Thyroid gland (tissue), 4 donors: ENCODE data around the gene GDI2. TPM values are rescaled to one million over a fixed set of nuclear protein-coding genes. Genes with fewer than 3 reads are reported as not detected.

ENCODE experiments used
- DNase-seq, 2 donors: peaks; one replicate each; pipeline ENCODE4 v3.0.0-alpha.2; 2019
- H3K27ac ChIP-seq, 3 donors: fragments of 200-600 bp; sonication (generic); 1 replicate in 2 of 3; 2 replicates in 1 of 3; pipeline ENCODE4 v1.5.1; 2016 to 2019; ENCODE audit warnings: mild to moderate bottlenecking in 1 of 3, moderate library complexity in 1 of 3
- H3K27me3 ChIP-seq: fragments of 200-600 bp; sonication (generic); one replicate; pipeline ENCODE4 v1.5.1; 2019
- H3K36me3 ChIP-seq, 2 donors: fragments of 200-600 bp; sonication (generic); one replicate each; pipeline ENCODE4 v1.5.1; 2016 to 2019
- H3K4me1 ChIP-seq, 2 donors: fragments of 200-600 bp; sonication (generic); one replicate each; pipeline ENCODE4 v1.5.1; 2017 to 2019
- H3K4me3 ChIP-seq, 3 donors: fragments of 200-600 bp; sonication (generic); replicated peaks in 1 of 3; 1 replicate in 2 of 3; 2 replicates in 1 of 3; pipeline ENCODE4 v1.5.1; 2016; ENCODE audit warnings: mild to moderate bottlenecking in 1 of 3
- H3K9me3 ChIP-seq: fragments of 200-600 bp; sonication (generic); one replicate; pipeline ENCODE4 v1.5.1; 2017
- CTCF ChIP-seq, 6 experiments: fragments of 200-600 bp in 3 of 6; fragments of 450-650 bp in 3 of 6; sonication (generic) in 3 of 6; IDR thresholded peaks; one replicate each; pipeline ENCODE4 v1.5.1; 2016 to 2019; ENCODE audit warnings: antibody characterized with exemption in 6 of 6, mild to moderate bottlenecking in 2 of 6, inconsistent platforms in 1 of 6, moderate library complexity in 1 of 6
- POLR2A ChIP-seq, 2 donors: fragments of 450-650 bp; IDR thresholded peaks; one replicate each; pipeline ENCODE4 v1.6.1; 2017; ENCODE audit warnings: antibody characterized with exemption in 2 of 2, mild to moderate bottlenecking in 2 of 2, moderate library complexity in 1 of 2
- WGBS, 2 donors: methylation state at CpG; one replicate each; pipeline ENCODE4 v1.1.5; 2017; 5-methylcytosine and 5-hydroxymethylcytosine counted together
- intact Hi-C: fragments of 100-400 bp; cut with DNase I; formaldehyde crosslinking; loops from one replicate; pipeline ENCODE4 v1.15.1; 2023
- total RNA-seq, 4 donors: library from RNA; depleted of rRNA; stranded (reverse); fragments of >200 nt; gene quantifications; one replicate each; pipeline ENCODE4 v1.2.3, GENCODE V29; 2016

The GDI2 gene
- total RNA-seq, 4 donors from 2014 or later, result 189 to 281 (median 236) TPM

GRCh38 chr10:5805711-5806110 is 7.5 kb downstream of the GDI2 start:
- Histone ChIP-seq H3K9me3 (no peaks in the 10 kb centered on the region), H3K36me3 (no peaks in the 10 kb centered on the region), H3K4me1 (peaks cover 13 to 19% of the 10 kb centered on the region in 2 donors), H3K27me3 (no peaks in the 10 kb centered on the region), H3K27ac (no peak overlapping the region), H3K4me3 (no peak overlapping the region)
- WGBS, 2 donors, result 88 to 92% methylated on average over 4 of the region's 4 CpGs
- no peak for DNase-seq
- intact Hi-C loops, result no loop called here
- TF ChIP-seq CTCF (IDR thresholded peaks at IDR 0.05), result no peak
- TF ChIP-seq POLR2A (IDR thresholded peaks at IDR 0.05), result no peak

- 95 to 100% methylated on average over 2 of the region's 2 CpGs for WGBS, 2 donors
- Histone ChIP-seq H3K9me3 (no peaks in the 10 kb centered on the region), H3K4me3 (no peak overlapping the region), H3K27ac (no peak overlapping the region), H3K4me1 (peaks cover 10 to 14% of the 10 kb centered on the region in 2 donors), H3K27me3 (no peaks in the 10 kb centered on the region), H3K36me3 (no peaks in the 10 kb centered on the region)
- TF ChIP-seq POLR2A (IDR thresholded peaks at IDR 0.05), result no peak
- no peak for TF ChIP-seq CTCF (IDR thresholded peaks at IDR 0.05)
- intact Hi-C loops, result no loop called here
- DNase-seq, result no peak
Observed at GRCh38 chr10:5805260-5805659, 8.0 kb downstream of the GDI2 start.

GRCh38 chr10:5804386-5804785 is 8.8 kb downstream of the GDI2 start:
- Histone ChIP-seq H3K36me3 (peaks cover 6 to 9% of the 10 kb centered on the region in 2 donors), H3K4me3 (no peak overlapping the region), H3K27ac (no peak overlapping the region), H3K9me3 (no peaks in the 10 kb centered on the region), H3K4me1 (peaks cover 3 to 7% of the 10 kb centered on the region in 2 donors), H3K27me3 (no peaks in the 10 kb centered on the region)
- DNase-seq, result no peak
- intact Hi-C loops, result no loop called here
- WGBS, 2 donors, result 85 to 91% methylated on average over 4 of the region's 4 CpGs
- TF ChIP-seq POLR2A (IDR thresholded peaks at IDR 0.05) (no peak), CTCF (IDR thresholded peaks at IDR 0.05) (no peak)

- Histone ChIP-seq H3K9me3 (no peaks in the 10 kb centered on the region), H3K36me3 (peaks cover 19 to 26% of the 10 kb centered on the region in 2 donors), H3K4me3 (no peak overlapping the region), H3K27me3 (no peaks in the 10 kb centered on the region), H3K4me1 (no peaks in the 10 kb centered on the region), H3K27ac (no peak overlapping the region)
- intact Hi-C loops, result no loop called here
- WGBS, 2 donors, result 96% methylated on average over 3 of the region's 3 CpGs
- no peak for TF ChIP-seq POLR2A (IDR thresholded peaks at IDR 0.05)
- no peak for TF ChIP-seq CTCF (IDR thresholded peaks at IDR 0.05)
- DNase-seq, result no peak
Observed at GRCh38 chr10:5800782-5801181, 12.5 kb downstream of the GDI2 start.

- H3K4me3 ChIP-seq, result no peak overlapping the region
- intact Hi-C loops, result no loop called here
- H3K36me3 ChIP-seq, result peaks cover 42 to 60% of the 10 kb centered on the region in 2 donors
- DNase-seq, result no peak
- no peaks in the 10 kb centered on the region for H3K4me1 ChIP-seq
- H3K9me3 ChIP-seq, result no peaks in the 10 kb centered on the region
- no peak overlapping the region for H3K27ac ChIP-seq
- TF ChIP-seq CTCF (IDR thresholded peaks at IDR 0.05), result no peak
- no peak for TF ChIP-seq POLR2A (IDR thresholded peaks at IDR 0.05)
- H3K27me3 ChIP-seq, result no peaks in the 10 kb centered on the region
- 96 to 99% methylated on average over 3 of the region's 3 CpGs for WGBS, 2 donors
Observed at GRCh38 chr10:5794236-5794635, 19.0 kb downstream of the GDI2 start.
